ENCODE measurements around the gene ANGPTL4. TPM values are rescaled to one million over a fixed set of nuclear protein-coding genes. Genes with fewer than 3 reads are reported as not detected.

Gene ANGPTL4
- total and polyA plus RNA-seq, 4 experiments from 2014 or later, result not detected

- peaks cover 14% of the 10 kb centered on the region for H3K36me3 ChIP-seq (ENCODE audit: insufficient read depth, low read length)
- no peaks in the 10 kb centered on the region for H3K9me3 Mint-ChIP-seq
- H3K4me3 ChIP-seq (ENCODE audit: low read length in 2 of 2), result no peak overlapping the region
- peak overlapping the region in 3 of 7 donors; percentile 42 to 66 (median 46) for H3K27ac Mint-ChIP-seq
- POLR2A ChIA-PET (ENCODE audit: partially characterized antibody), result interaction anchor here (1.0 to 1.5 kb wide), 4 partner anchors 18 to 189 kb away, joined by 3 to 6 read pairs (median 4); partner anchors contain the start of genes KANK3 and ZNF414
- H3K27me3 Mint-ChIP-seq, result no peaks in the 10 kb centered on the region
- no peak for DNase-seq
- H3K4me1 ChIP-seq (ENCODE audit: insufficient read depth, low read length), result peaks cover 36% of the 10 kb centered on the region
- H3K27ac ChIP-seq (ENCODE audit: low read depth, low read length), result peak overlapping the region; percentile 13
- CTCF ChIA-PET (ENCODE audit: partially characterized antibody), result interaction anchor here (1.8 kb wide), 1 partner anchor 55 kb away, joined by 7 read pairs; no protein-coding TSS in a partner anchor
- no peaks in the 10 kb centered on the region for H3K27me3 ChIP-seq (ENCODE audit: insufficient read depth, low read length)
- peaks cover 9 to 39% (median 31%) of the 10 kb centered on the region in 4 donors for H3K4me1 Mint-ChIP-seq
- intact Hi-C loops (cut with micrococcal nuclease), result loop anchor here (10.0 kb wide), 1 partner anchor 170 kb away; no protein-coding TSS in a partner anchor
- H3K36me3 Mint-ChIP-seq, result peaks cover 6 to 27% of the 10 kb centered on the region in 2 donors
- H3K4me3 Mint-ChIP-seq, result no peak overlapping the region
- H3K9me3 ChIP-seq (ENCODE audit: control insufficient read depth in 1 of 2, low read length in 2 of 2), result no peaks in the 10 kb centered on the region
Observed at GRCh38 chr19:8324186-8325050, 39.5 kb upstream of the ANGPTL4 start.

GRCh38 chr19:8325454-8325853 is 38.5 kb upstream of the ANGPTL4 start:
- Histone ChIP-seq H3K27ac (ENCODE audit: low read depth, low read length) (no peak overlapping the region), H3K9me3 (ENCODE audit: control insufficient read depth in 1 of 2, low read length in 2 of 2) (no peaks in the 10 kb centered on the region), H3K27me3 (ENCODE audit: insufficient read depth, low read length) (no peaks in the 10 kb centered on the region), H3K4me3 (ENCODE audit: low read length in 2 of 2) (no peak overlapping the region), H3K36me3 (ENCODE audit: insufficient read depth, low read length) (peaks cover 14% of the 10 kb centered on the region), H3K4me1 (ENCODE audit: insufficient read depth, low read length) (peaks cover 26% of the 10 kb centered on the region)
- H3K4me3 Mint-ChIP-seq, result no peak overlapping the region
- H3K27me3 Mint-ChIP-seq, result no peaks in the 10 kb centered on the region
- intact Hi-C loops (cut with micrococcal nuclease), result loop anchor here (10.0 kb wide), 1 partner anchor 171 kb away; no protein-coding TSS in a partner anchor
- H3K27ac Mint-ChIP-seq, result no peak overlapping the region
- H3K36me3 Mint-ChIP-seq, result peaks cover 6 to 26% of the 10 kb centered on the region in 2 donors
- ChIA-PET CTCF (ENCODE audit: partially characterized antibody) (interaction anchor here (0.6 kb wide), 1 partner anchor 58 kb away, joined by 3 read pairs; no protein-coding TSS in a partner anchor), POLR2A (ENCODE audit: partially characterized antibody) (no interaction called here)
- H3K9me3 Mint-ChIP-seq, result no peaks in the 10 kb centered on the region
- no peak for DNase-seq
- peaks cover 5 to 28% (median 21%) of the 10 kb centered on the region in 4 donors for H3K4me1 Mint-ChIP-seq

GRCh38 chr19:8329996-8330395 is 34.0 kb upstream of the ANGPTL4 start:
- ChIA-PET CTCF (ENCODE audit: partially characterized antibody) (no interaction called here), POLR2A (ENCODE audit: partially characterized antibody) (no interaction called here)
- H3K27me3 Mint-ChIP-seq, result no peaks in the 10 kb centered on the region
- Histone ChIP-seq H3K4me3 (ENCODE audit: low read length in 2 of 2) (no peak overlapping the region), H3K36me3 (ENCODE audit: insufficient read depth, low read length) (no peaks in the 10 kb centered on the region), H3K4me1 (ENCODE audit: insufficient read depth, low read length) (peaks cover 7% of the 10 kb centered on the region), H3K27ac (ENCODE audit: low read depth, low read length) (no peak overlapping the region), H3K27me3 (ENCODE audit: insufficient read depth, low read length) (peaks cover 9% of the 10 kb centered on the region), H3K9me3 (ENCODE audit: control insufficient read depth in 1 of 2, low read length in 2 of 2) (no peaks in the 10 kb centered on the region)
- H3K4me1 Mint-ChIP-seq, result peaks cover 0 to 4% (median 0%) of the 10 kb centered on the region in 4 donors
- H3K27ac Mint-ChIP-seq, result peak overlapping the region in 1 of 7 donors; percentile 42
- no peak overlapping the region for H3K4me3 Mint-ChIP-seq
- no peaks in the 10 kb centered on the region for H3K9me3 Mint-ChIP-seq
- intact Hi-C loops (cut with micrococcal nuclease), result loop anchor here (10.0 kb wide), 1 partner anchor 175 kb away; no protein-coding TSS in a partner anchor
- DNase-seq, result no peak
- H3K36me3 Mint-ChIP-seq, result peaks cover 0 to 2% of the 10 kb centered on the region in 2 donors

- Histone ChIP-seq H3K9me3 (ENCODE audit: control insufficient read depth in 1 of 2, low read length in 2 of 2) (no peaks in the 10 kb centered on the region), H3K4me1 (ENCODE audit: insufficient read depth, low read length) (peaks cover 7% of the 10 kb centered on the region), H3K27ac (ENCODE audit: low read depth, low read length) (no peak overlapping the region), H3K4me3 (ENCODE audit: low read length in 2 of 2) (no peak overlapping the region), H3K27me3 (ENCODE audit: insufficient read depth, low read length) (peaks cover 9% of the 10 kb centered on the region), H3K36me3 (ENCODE audit: insufficient read depth, low read length) (no peaks in the 10 kb centered on the region)
- Mint-ChIP-seq H3K36me3 (peaks cover 0 to 2% of the 10 kb centered on the region in 2 donors), H3K4me1 (peaks cover 3 to 10% (median 5%) of the 10 kb centered on the region in 4 donors), H3K27ac (no peak overlapping the region), H3K27me3 (peaks cover 3 to 4% of the 10 kb centered on the region in 2 donors), H3K4me3 (no peak overlapping the region), H3K9me3 (no peaks in the 10 kb centered on the region)
- CTCF ChIA-PET (ENCODE audit: partially characterized antibody), result interaction anchor here (1.2 kb wide), 1 partner anchor 10 kb away, joined by 4 read pairs; the partner anchor contains the start of gene RPS28
- DNase-seq, result no peak
- POLR2A ChIA-PET (ENCODE audit: partially characterized antibody), result interaction anchor here (0.5 to 1.5 kb wide), 3 partner anchors 10 to 166 kb away, joined by 3 to 4 read pairs (median 3); partner anchors contain the start of gene RPS28
- intact Hi-C loops (cut with micrococcal nuclease), result no loop called here
Observed at GRCh38 chr19:8331263-8331845, 32.6 kb upstream of the ANGPTL4 start.

GRCh38 chr19:8332976-8333766 is 30.8 kb upstream of the ANGPTL4 start:
- H3K4me1 ChIP-seq (ENCODE audit: insufficient read depth, low read length), result peaks cover 7% of the 10 kb centered on the region
- ChIA-PET CTCF (ENCODE audit: partially characterized antibody) (interaction anchor here (1.2 kb wide), 1 partner anchor 18 kb away, joined by 3 read pairs; no protein-coding TSS in a partner anchor), POLR2A (ENCODE audit: partially characterized antibody) (no interaction called here)
- H3K4me3 ChIP-seq (ENCODE audit: low read length in 2 of 2), result no peak overlapping the region
- Mint-ChIP-seq H3K27me3 (peaks cover 8% of the 10 kb centered on the region in 2 donors), H3K4me3 (no peak overlapping the region), H3K27ac (no peak overlapping the region), H3K9me3 (no peaks in the 10 kb centered on the region), H3K4me1 (peaks cover 4 to 10% (median 5%) of the 10 kb centered on the region in 4 donors), H3K36me3 (no peaks in the 10 kb centered on the region)
- no peak overlapping the region for H3K27ac ChIP-seq (ENCODE audit: low read depth, low read length)
- H3K27me3 ChIP-seq (ENCODE audit: insufficient read depth, low read length), result peaks cover 9% of the 10 kb centered on the region
- no peaks in the 10 kb centered on the region for H3K36me3 ChIP-seq (ENCODE audit: insufficient read depth, low read length)
- DNase-seq, result no peak
- intact Hi-C loops (cut with micrococcal nuclease), result no loop called here
- no peaks in the 10 kb centered on the region for H3K9me3 ChIP-seq (ENCODE audit: control insufficient read depth in 1 of 2, low read length in 2 of 2)

GRCh38 chr19:8333767-8334457 is 30.0 kb upstream of the ANGPTL4 start:
- no peaks in the 10 kb centered on the region for H3K36me3 Mint-ChIP-seq
- intact Hi-C loops (cut with micrococcal nuclease), result no loop called here
- ChIA-PET POLR2A (ENCODE audit: partially characterized antibody) (no interaction called here), CTCF (ENCODE audit: partially characterized antibody) (interaction anchor here (0.7 to 1.3 kb wide), 4 partner anchors 18 to 66 kb away, joined by 3 to 6 read pairs (median 3); no protein-coding TSS in a partner anchor)
- DNase-seq, result no peak
- Histone ChIP-seq H3K27me3 (ENCODE audit: insufficient read depth, low read length) (peaks cover 9% of the 10 kb centered on the region), H3K36me3 (ENCODE audit: insufficient read depth, low read length) (no peaks in the 10 kb centered on the region), H3K4me3 (ENCODE audit: low read length in 2 of 2) (no peak overlapping the region), H3K4me1 (ENCODE audit: insufficient read depth, low read length) (peaks cover 7% of the 10 kb centered on the region), H3K27ac (ENCODE audit: low read depth, low read length) (no peak overlapping the region), H3K9me3 (ENCODE audit: control insufficient read depth in 1 of 2, low read length in 2 of 2) (no peaks in the 10 kb centered on the region)
- H3K4me1 Mint-ChIP-seq, result peaks cover 4 to 10% (median 5%) of the 10 kb centered on the region in 4 donors
- peak overlapping the region in 2 of 8 donors; percentile 17 to 43 for H3K4me3 Mint-ChIP-seq
- no peak overlapping the region for H3K27ac Mint-ChIP-seq
- H3K9me3 Mint-ChIP-seq, result no peaks in the 10 kb centered on the region
- H3K27me3 Mint-ChIP-seq, result peaks cover 8 to 11% of the 10 kb centered on the region in 2 donors
